GM18498 (cell line): ENCODE data around the gene HNF1B.

Source experiments
- ATAC-seq: cut with Tn5 transposase; IDR thresholded peaks from one replicate; pipeline ENCODE4 v1.9.1; 2021; ENCODE audit warnings: mild to moderate bottlenecking, moderate library complexity; ENCODE audit not compliant: unreplicated experiment

HNF1B gene

GRCh38 chr17:37761961-37762360 lies 17.1 kb upstream of the HNF1B start:
- no peak for ATAC-seq

GRCh38 chr17:37761059-37761458 lies 16.2 kb upstream of the HNF1B start:
- peak; percentile 51 for ATAC-seq

GRCh38 chr17:37759014-37759637 lies 14.3 kb upstream of the HNF1B start:
- no peak for ATAC-seq

GRCh38 chr17:37756051-37756450 lies 11.2 kb upstream of the HNF1B start:
- no peak for ATAC-seq

- ATAC-seq: no peak
These were observed 10.6 kb upstream of the HNF1B start for GRCh38 chr17:37755455-37755854.

DNA sequence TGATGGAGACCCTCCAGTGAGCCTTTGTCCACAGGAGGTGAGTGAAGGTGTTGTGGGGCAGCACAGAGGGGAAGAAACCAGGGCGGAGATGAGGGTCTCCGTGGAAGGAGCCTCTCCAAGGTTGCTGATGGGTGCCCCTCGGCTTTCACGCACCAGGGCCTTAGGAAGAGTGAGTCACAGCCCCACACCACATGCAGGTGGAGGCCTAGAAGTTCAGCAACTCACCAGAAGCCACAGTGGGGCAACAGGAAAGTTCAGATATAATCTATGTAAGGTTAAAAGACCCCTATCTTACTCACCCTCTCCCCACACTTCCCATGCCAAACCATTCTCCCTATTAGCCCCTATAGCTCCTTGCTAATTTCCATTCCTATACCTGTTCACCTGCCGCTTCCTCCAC lies 9.5 kb upstream of the HNF1B start:
- ATAC-seq: no peak

- no peak for ATAC-seq
These were observed 7.6 kb upstream of the HNF1B start for GRCh38 chr17:37752482-37752881.

GRCh38 chr17:37750768-37751475 lies 6.1 kb upstream of the HNF1B start:
- no peak for ATAC-seq

GRCh38 chr17:37750292-37750691 lies 5.4 kb upstream of the HNF1B start:
- ATAC-seq: no peak

DNA sequence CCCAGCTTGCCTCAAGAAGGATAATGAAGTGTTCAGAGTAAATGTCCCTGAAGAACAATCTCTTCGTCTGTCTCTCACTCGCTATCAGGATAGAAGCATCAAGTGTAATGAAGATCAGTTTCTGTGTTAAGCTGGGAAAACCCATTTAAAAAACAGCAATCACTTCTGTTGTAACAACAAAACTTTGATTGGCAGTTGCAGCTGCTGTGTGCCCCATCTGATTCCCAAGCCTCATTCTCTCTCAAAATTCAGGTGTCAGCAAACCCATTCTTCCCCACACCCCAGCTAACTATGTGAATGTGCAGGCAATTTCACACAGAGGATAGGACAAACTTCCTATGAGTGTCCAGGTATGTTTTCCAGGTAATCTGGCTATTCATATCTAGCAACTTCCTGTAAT lies 2.4 kb upstream of the HNF1B start:
- no peak for ATAC-seq

DNA sequence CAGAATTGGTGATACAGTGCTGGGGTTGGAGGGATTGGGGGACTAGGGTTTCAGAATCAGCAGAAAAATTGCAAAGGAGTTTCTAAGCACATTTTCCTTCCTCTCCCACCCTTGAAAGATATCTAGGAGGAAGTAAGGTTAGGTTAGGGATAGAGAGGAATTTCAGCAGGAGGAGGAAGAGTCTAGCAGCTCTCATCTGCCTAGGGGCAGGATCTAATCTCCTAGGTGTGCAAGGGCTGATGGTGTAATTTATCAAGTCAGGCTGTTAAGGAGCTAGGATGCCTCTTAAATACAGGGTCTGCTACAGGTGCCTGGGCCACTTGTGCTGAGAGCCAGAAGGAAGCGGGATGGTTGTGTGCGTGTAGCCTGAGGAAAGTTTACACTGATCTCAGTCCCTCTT lies 1.8 kb upstream of the HNF1B start:
- ATAC-seq: no peak

GRCh38 chr17:37745801-37746426 lies 1.1 kb upstream of the HNF1B start:
- no peak for ATAC-seq

- peak; percentile 2 for ATAC-seq
These were observed 279 bp downstream of the HNF1B start for GRCh38 chr17:37744633-37744927.

- ATAC-seq: peak; percentile 18
These were observed 805 bp downstream of the HNF1B start for GRCh38 chr17:37743875-37744632.

DNA sequence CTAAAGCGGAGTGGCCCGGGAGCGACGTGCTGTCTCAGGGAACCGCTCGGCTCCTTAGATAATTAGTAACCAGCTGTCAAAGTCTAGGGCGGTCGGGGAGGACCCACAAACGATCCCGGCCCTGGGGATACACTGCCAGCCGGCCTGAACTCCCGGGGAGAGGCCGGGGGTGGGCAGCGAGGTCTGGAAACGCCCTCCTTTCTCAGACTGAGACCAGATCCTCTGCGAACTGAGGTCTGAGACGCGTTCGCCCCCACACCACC lies 1.3 kb downstream of the HNF1B start:
- no peak for ATAC-seq

- ATAC-seq: no peak
These were observed 1.9 kb downstream of the HNF1B start for GRCh38 chr17:37742762-37743611.

DNA sequence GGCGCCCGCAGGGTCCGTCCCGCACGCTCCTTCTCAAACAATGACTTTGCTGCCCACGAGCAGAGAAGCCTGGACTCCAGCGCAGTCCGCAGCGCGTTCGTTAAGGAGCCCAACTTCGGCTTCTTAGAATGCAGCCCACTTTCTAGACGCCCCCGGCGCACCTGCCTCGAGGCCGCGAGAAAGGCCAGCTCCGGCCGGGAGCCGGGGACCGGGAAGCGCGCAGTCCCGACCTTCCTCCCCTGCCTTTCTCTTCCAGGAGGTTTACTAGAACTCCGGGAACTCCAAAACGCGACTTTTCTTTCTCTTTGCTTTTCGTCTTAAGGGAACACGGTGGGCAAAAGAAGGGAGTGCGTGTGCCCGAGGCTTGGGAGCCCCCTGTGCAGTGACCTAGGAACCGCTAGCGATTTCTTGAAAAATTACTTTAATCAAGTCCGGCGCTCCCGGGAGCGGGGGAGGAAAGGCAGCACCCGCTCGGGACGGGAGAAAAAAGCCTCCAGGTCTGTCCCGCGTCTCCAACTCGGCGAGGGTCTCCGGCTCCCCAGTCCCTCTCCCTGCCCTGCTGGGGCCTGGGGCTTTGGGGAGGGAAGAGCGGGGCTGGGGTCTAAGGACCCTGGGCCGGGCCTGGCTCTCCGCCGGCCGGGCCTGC lies 2.6 kb downstream of the HNF1B start:
- no peak for ATAC-seq

DNA sequence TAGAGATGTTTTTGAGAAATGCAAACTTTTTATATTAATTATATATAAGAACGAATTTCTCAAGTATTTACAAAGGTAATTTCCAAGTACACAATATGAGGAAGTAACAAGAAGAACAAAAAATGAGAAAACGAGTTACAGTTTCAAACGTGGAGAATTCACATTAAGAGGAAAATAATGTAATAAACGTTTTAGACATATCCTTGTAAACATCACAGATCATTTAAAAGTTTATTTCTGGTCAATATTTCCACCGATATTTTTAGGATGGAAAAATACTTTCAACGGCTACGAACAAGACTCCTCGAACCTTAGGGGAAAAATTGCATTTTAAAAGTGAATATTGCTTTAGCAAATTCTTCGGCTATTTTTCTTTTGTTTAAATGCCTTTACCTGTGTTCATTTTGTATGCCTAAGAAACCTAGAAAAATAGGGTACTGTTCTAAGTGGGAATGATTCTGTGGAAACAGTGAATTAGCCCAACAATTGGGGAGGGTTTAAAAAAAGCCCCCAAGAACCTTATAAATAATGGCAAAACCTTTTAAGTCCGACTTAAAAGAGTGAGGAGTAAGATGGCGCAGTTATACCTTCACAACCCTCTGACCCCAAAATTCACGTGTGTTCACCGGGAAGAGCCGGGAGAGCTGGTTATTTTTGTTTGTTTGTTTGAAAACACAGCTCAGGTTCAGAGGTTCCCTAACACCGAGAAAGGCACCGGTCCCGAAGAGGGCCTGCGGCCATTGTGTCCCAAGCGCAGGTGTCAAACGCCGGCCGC lies 3.3 kb downstream of the HNF1B start:
- no peak for ATAC-seq

DNA sequence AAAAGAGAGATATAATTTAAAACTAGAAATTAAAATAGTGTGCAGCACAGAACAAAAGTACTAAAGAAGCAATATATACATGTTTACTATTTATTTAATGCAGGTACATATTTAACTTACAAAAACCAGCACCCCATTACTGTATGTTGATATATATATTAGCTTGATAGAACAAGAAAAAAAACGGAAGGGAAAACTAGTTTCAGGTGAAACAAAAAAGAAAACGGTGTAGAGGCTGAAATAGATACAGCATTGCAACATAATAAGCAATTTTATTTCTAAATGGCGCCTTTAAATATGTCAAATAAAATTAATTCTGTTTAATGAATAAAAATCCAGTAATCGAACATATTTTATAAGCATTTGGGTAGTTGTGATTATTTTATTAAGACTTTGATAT lies 3.9 kb downstream of the HNF1B start:
- no peak for ATAC-seq

DNA sequence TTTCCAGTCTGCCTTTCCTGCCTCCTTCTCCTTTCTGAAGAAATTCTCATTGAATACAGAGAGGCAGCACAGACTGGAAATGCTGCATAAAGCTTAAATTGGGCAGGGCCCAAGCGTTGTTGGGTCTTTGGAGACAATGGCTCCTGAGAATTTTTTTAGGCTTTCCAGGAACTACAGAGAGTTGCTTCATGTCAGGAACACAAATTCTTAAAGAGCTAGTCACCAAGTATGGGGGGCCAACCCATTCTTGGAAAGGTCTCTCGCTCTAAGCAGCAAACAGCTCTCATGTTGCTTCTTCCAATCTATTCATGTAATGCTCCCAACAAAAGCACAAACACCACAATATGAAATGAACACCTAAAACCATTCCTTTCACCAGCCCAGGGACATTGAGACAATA lies 6.9 kb downstream of the HNF1B start:
- ATAC-seq: no peak
